WTC11 (cell line): ENCODE measurements around the gene MICAL3. TPM values are rescaled to one million over a fixed set of nuclear protein-coding genes. Genes with fewer than 3 reads are reported as not detected.

ENCODE experiments used
- ATAC-seq: fragments of 200-7000 bp; cut with Tn5 transposase; 2 replicates; pipeline ENCODE4 v1.10.0; 2021; ENCODE audit warnings: mild to moderate bottlenecking, moderate library complexity
- CTCF ChIA-PET: fragments of 300-600 bp; sonication (Branson Sonifier 250); formaldehyde crosslinking; loops from one replicate; lab custom pipeline; 2021; ENCODE audit warnings: antibody characterized with exemption; lab: Charles Lee
- POLR2A ChIA-PET: fragments of 350-600 bp; sonication (Branson Sonifier 250); formaldehyde crosslinking; loops from one replicate; lab custom pipeline; 2021; ENCODE audit warnings: antibody characterized with exemption; lab: Charles Lee
- DNase-seq: peaks from one replicate; pipeline ENCODE4 v3.0.0; 2021; ENCODE audit warnings: low spot score
- H3K27ac Mint-ChIP-seq: 2 replicates; pipeline ENCODE4 v1.8.0; 2021; ENCODE audit warnings: mixed read lengths
- H3K27me3 Mint-ChIP-seq: 2 replicates; pipeline ENCODE4 v1.8.0; 2021; ENCODE audit warnings: low read depth, mild to moderate bottlenecking, moderate library complexity, mixed read lengths
- H3K36me3 Mint-ChIP-seq: 2 replicates; pipeline ENCODE4 v1.8.0; 2021; ENCODE audit warnings: mixed read lengths
- H3K4me1 Mint-ChIP-seq: 2 replicates; pipeline ENCODE4 v1.8.0; 2022; ENCODE audit warnings: mixed read lengths
- H3K4me3 Mint-ChIP-seq: 2 replicates; pipeline ENCODE4 v1.8.0; 2021; ENCODE audit warnings: mild to moderate bottlenecking, moderate library complexity, mixed read lengths
- H3K9me3 Mint-ChIP-seq: 2 replicates; pipeline ENCODE4 v1.8.0; 2021; ENCODE audit warnings: mixed read lengths
- CBFB ChIP-seq: sonication (generic); formaldehyde crosslinking; IDR thresholded peaks from 2 replicates; pipeline ENCODE4 v1.8.1; 2022; ENCODE audit warnings: mild to moderate bottlenecking, low read depth, missing genetic modification reagents
- CREM ChIP-seq: sonication (generic); formaldehyde crosslinking; IDR thresholded peaks from 2 replicates; pipeline ENCODE4 v1.8.1; 2022; ENCODE audit warnings: mild to moderate bottlenecking, missing genetic modification reagents, moderate library complexity
- EMX1 ChIP-seq: fragments of 250-450 bp; sonication (Bioruptor Pico); IDR thresholded peaks from 2 replicates; pipeline ENCODE4 v1.8.0; 2021; ENCODE audit warnings: mild to moderate bottlenecking
- JAZF1 ChIP-seq: fragments of 250-450 bp; sonication (Bioruptor Pico); IDR thresholded peaks from 2 replicates; pipeline ENCODE4 v1.9.0; 2021; ENCODE audit warnings: moderate library complexity, mild to moderate bottlenecking, inconsistent platforms
- JUN ChIP-seq: sonication (generic); formaldehyde crosslinking; IDR thresholded peaks from 2 replicates; pipeline ENCODE4 v1.8.0; 2023; ENCODE audit warnings: mild to moderate bottlenecking, missing genetic modification reagents
- KAT7 ChIP-seq: sonication (generic); formaldehyde crosslinking; IDR thresholded peaks from 2 replicates; pipeline ENCODE4 v1.8.1; 2023; ENCODE audit warnings: missing genetic modification reagents, mild to moderate bottlenecking, borderline replicate concordance
- MXD4 ChIP-seq: fragments of 250-450 bp; sonication (Bioruptor Pico); IDR thresholded peaks from 2 replicates; pipeline ENCODE4 v1.8.0; 2021; ENCODE audit warnings: mild to moderate bottlenecking, moderate library complexity, borderline replicate concordance
- NFE2L1 ChIP-seq: sonication (generic); formaldehyde crosslinking; IDR thresholded peaks from 2 replicates; pipeline ENCODE4 v1.8.1; 2023; ENCODE audit warnings: missing genetic modification reagents
- NR2C2 ChIP-seq: sonication (generic); formaldehyde crosslinking; IDR thresholded peaks from 2 replicates; pipeline ENCODE4 v1.8.0; 2022; ENCODE audit warnings: mild to moderate bottlenecking, missing genetic modification reagents
- RELA ChIP-seq: sonication (generic); formaldehyde crosslinking; IDR thresholded peaks from 2 replicates; pipeline ENCODE4 v1.8.1; 2022; ENCODE audit warnings: missing genetic modification reagents, mild to moderate bottlenecking, borderline replicate concordance
- TP53 ChIP-seq: sonication (generic); formaldehyde crosslinking; IDR thresholded peaks from 2 replicates; pipeline ENCODE4 v1.8.1; 2023; ENCODE audit warnings: mild to moderate bottlenecking, missing genetic modification reagents
- ZNF232 ChIP-seq: sonication (generic); formaldehyde crosslinking; IDR thresholded peaks from 2 replicates; pipeline ENCODE4 v1.8.0; 2022; ENCODE audit warnings: mild to moderate bottlenecking, missing genetic modification reagents
- ZNF416 ChIP-seq: fragments of 250-450 bp; sonication (Bioruptor Pico); IDR thresholded peaks from 2 replicates; pipeline ENCODE4 v1.9.0; 2021; ENCODE audit warnings: mild to moderate bottlenecking, inconsistent platforms
- total RNA-seq: library from RNA; stranded (reverse); gene quantifications from 3 replicates; pipeline ENCODE4 v1.2.3, GENCODE V29; 2021
- TF ChIP-seq, protein P1 (sequence below): sonication (generic); formaldehyde crosslinking; IDR thresholded peaks from 2 replicates; pipeline ENCODE4 v1.8.0; 2022; ENCODE audit warnings: mild to moderate bottlenecking, missing genetic modification reagents
- TF ChIP-seq, protein P2 (sequence below): sonication (generic); formaldehyde crosslinking; IDR thresholded peaks from 2 replicates; pipeline ENCODE4 v1.8.1; 2023; ENCODE audit warnings: mild to moderate bottlenecking, missing genetic modification reagents
- TF ChIP-seq, protein P3 (sequence below): sonication (generic); formaldehyde crosslinking; IDR thresholded peaks from 2 replicates; pipeline ENCODE4 v1.8.0; 2022; ENCODE audit warnings: mild to moderate bottlenecking, missing genetic modification reagents
- TF ChIP-seq, protein P4 (sequence below): fragments of 250-450 bp; sonication (Bioruptor Pico); IDR thresholded peaks from 2 replicates; pipeline ENCODE4 v1.9.0; 2021; ENCODE audit warnings: moderate library complexity, mild to moderate bottlenecking, inconsistent platforms, borderline replicate concordance
- TF ChIP-seq, protein P5 (sequence below): sonication (generic); formaldehyde crosslinking; IDR thresholded peaks from 2 replicates; pipeline ENCODE4 v1.8.0; 2023; ENCODE audit warnings: missing genetic modification reagents

Gene MICAL3
- total RNA-seq, 1 experiment from 2014 or later, result 41.2 TPM

DNA sequence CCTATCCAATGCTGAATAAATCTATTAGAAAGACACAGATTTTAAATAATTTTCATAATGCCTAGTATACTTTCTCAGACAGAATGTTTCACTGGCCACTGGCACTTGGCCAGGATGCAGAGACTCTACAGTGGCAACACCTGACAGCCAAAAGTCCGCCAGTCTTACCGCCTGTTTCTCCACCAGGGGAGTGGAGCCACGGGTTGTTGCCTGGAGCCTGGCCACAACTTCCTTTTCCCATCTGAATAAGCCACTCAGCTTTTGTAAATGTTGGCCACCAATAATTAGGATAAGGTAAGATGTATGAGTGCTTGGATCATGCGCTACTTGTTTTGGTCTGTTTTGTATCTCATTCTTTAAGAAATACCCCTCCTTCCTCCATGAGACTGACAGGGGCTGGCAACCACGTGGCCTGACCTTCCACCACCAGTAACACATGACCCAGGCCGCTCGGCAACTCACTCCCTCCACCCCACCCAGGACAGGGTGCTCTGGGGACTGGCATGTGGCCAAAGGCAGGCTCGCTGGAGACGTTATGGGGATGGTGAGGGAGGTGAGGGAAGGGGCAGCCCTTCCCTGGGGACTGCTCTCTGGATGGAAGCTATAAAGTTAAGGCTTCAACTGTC, 157.1 kb downstream of the MICAL3 start:
- no peak overlapping the region for H3K4me3 Mint-ChIP-seq
- ChIA-PET POLR2A (no interaction called here), CTCF (no interaction called here)
- TF ChIP-seq, protein P1, sequence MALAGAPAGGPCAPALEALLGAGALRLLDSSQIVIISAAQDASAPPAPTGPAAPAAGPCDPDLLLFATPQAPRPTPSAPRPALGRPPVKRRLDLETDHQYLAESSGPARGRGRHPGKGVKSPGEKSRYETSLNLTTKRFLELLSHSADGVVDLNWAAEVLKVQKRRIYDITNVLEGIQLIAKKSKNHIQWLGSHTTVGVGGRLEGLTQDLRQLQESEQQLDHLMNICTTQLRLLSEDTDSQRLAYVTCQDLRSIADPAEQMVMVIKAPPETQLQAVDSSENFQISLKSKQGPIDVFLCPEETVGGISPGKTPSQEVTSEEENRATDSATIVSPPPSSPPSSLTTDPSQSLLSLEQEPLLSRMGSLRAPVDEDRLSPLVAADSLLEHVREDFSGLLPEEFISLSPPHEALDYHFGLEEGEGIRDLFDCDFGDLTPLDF (CRISPR knock-in tag), result no peak
- TF ChIP-seq RELA, result no peak
- TF ChIP-seq JUN, result no peak
- no peak for TF ChIP-seq CREM
- no peak for TF ChIP-seq TP53
- TF ChIP-seq CBFB (CRISPR knock-in tag), result no peak
- no peak for DNase-seq
- peaks cover 21% of the 10 kb centered on the region for H3K36me3 Mint-ChIP-seq
- H3K27ac Mint-ChIP-seq, result no peak overlapping the region
- H3K4me1 Mint-ChIP-seq, result no peaks in the 10 kb centered on the region
- peaks cover 11% of the 10 kb centered on the region for H3K27me3 Mint-ChIP-seq
- no peak for ATAC-seq
- no peaks in the 10 kb centered on the region for H3K9me3 Mint-ChIP-seq

DNA sequence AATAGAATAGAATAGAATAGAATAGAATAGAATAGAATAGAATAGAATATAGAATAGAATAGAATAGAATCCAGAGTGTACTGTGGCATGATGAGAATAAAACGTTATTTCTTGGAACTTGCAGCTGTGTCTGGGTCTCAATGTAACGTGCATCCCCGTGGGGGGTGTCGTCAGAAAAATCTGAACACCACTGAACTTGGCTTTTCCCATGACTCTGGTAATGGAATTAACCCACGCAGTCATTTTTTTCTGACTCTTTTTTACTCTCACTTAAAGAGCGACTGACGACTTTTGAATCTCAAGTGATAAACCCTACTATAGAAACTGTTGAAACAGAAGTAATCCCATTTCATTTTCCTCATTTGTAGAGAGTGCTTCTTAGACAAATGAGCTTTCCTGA, 157.7 kb downstream of the MICAL3 start:
- ATAC-seq (no peak), DNase-seq (no peak)
- TF ChIP-seq NR2C2 (CRISPR knock-in tag) (no peak), CREM (no peak)
- TF ChIP-seq, protein P2, sequence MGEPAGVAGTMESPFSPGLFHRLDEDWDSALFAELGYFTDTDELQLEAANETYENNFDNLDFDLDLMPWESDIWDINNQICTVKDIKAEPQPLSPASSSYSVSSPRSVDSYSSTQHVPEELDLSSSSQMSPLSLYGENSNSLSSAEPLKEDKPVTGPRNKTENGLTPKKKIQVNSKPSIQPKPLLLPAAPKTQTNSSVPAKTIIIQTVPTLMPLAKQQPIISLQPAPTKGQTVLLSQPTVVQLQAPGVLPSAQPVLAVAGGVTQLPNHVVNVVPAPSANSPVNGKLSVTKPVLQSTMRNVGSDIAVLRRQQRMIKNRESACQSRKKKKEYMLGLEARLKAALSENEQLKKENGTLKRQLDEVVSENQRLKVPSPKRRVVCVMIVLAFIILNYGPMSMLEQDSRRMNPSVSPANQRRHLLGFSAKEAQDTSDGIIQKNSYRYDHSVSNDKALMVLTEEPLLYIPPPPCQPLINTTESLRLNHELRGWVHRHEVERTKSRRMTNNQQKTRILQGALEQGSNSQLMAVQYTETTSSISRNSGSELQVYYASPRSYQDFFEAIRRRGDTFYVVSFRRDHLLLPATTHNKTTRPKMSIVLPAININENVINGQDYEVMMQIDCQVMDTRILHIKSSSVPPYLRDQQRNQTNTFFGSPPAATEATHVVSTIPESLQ (CRISPR knock-in tag), result no peak
- H3K9me3 Mint-ChIP-seq, result no peaks in the 10 kb centered on the region
- H3K36me3 Mint-ChIP-seq, result peaks cover 16% of the 10 kb centered on the region
- peaks cover 7% of the 10 kb centered on the region for H3K27me3 Mint-ChIP-seq
- no peak overlapping the region for H3K27ac Mint-ChIP-seq
- CTCF ChIA-PET, result no interaction called here
- no peak overlapping the region for H3K4me3 Mint-ChIP-seq
- H3K4me1 Mint-ChIP-seq, result no peaks in the 10 kb centered on the region
- POLR2A ChIA-PET, result no interaction called here

DNA sequence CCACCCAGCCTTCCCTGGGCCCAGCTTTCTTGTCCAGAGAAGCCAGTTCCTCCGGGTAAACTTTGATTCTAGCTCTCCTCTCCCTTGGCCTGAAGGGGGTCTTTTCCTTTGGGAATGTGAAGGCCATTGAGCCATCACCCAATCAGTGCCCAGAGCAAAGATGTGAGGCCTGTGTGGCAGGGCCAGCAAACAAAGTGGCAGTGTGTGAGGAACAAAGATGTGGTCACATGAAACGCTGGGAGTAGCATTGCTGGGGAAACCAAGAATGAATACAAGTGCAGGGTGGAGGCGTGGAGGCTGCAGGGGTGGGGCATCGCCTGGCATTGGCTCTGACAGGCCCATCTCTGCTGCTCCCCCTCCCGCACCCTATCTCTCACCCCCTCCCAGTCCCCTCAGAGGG, 158.2 kb downstream of the MICAL3 start:
- ChIA-PET CTCF (no interaction called here), POLR2A (no interaction called here)
- no peaks in the 10 kb centered on the region for H3K4me1 Mint-ChIP-seq
- H3K36me3 Mint-ChIP-seq, result peaks cover 11% of the 10 kb centered on the region
- TF ChIP-seq, protein P1 (CRISPR knock-in tag), result no peak
- TF ChIP-seq NFE2L1, result no peak
- no peak for TF ChIP-seq MXD4 (CRISPR knock-in tag)
- TF ChIP-seq ZNF416 (CRISPR knock-in tag), result no peak
- TF ChIP-seq, protein P3, sequence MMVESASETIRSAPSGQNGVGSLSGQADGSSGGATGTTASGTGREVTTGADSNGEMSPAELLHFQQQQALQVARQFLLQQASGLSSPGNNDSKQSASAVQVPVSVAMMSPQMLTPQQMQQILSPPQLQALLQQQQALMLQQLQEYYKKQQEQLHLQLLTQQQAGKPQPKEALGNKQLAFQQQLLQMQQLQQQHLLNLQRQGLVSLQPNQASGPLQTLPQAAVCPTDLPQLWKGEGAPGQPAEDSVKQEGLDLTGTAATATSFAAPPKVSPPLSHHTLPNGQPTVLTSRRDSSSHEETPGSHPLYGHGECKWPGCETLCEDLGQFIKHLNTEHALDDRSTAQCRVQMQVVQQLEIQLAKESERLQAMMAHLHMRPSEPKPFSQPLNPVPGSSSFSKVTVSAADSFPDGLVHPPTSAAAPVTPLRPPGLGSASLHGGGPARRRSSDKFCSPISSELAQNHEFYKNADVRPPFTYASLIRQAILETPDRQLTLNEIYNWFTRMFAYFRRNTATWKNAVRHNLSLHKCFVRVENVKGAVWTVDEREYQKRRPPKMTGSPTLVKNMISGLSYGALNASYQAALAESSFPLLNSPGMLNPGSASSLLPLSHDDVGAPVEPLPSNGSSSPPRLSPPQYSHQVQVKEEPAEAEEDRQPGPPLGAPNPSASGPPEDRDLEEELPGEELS (CRISPR knock-in tag), result no peak
- no peak for TF ChIP-seq ZNF232 (CRISPR knock-in tag)
- no peak for TF ChIP-seq JAZF1 (CRISPR knock-in tag)
- TF ChIP-seq, protein P4, sequence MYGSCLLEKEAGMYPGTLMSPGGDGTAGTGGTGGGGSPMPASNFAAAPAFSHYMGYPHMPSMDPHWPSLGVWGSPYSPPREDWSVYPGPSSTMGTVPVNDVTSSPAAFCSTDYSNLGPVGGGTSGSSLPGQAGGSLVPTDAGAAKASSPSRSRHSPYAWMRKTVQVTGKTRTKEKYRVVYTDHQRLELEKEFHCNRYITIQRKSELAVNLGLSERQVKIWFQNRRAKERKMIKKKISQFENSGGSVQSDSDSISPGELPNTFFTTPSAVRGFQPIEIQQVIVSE, result no peak
- TF ChIP-seq KAT7 (CRISPR knock-in tag), result no peak
- TF ChIP-seq, protein P5, sequence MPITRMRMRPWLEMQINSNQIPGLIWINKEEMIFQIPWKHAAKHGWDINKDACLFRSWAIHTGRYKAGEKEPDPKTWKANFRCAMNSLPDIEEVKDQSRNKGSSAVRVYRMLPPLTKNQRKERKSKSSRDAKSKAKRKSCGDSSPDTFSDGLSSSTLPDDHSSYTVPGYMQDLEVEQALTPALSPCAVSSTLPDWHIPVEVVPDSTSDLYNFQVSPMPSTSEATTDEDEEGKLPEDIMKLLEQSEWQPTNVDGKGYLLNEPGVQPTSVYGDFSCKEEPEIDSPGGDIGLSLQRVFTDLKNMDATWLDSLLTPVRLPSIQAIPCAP (CRISPR knock-in tag), result no peak
- no peak for TF ChIP-seq EMX1
- no peaks in the 10 kb centered on the region for H3K9me3 Mint-ChIP-seq
- no peak for DNase-seq
- no peak overlapping the region for H3K4me3 Mint-ChIP-seq
- no peak for ATAC-seq
- peaks cover 2% of the 10 kb centered on the region for H3K27me3 Mint-ChIP-seq
- H3K27ac Mint-ChIP-seq, result no peak overlapping the region
